ENCODE data around the gene KCNB1.

KCNB1 gene

DNA sequence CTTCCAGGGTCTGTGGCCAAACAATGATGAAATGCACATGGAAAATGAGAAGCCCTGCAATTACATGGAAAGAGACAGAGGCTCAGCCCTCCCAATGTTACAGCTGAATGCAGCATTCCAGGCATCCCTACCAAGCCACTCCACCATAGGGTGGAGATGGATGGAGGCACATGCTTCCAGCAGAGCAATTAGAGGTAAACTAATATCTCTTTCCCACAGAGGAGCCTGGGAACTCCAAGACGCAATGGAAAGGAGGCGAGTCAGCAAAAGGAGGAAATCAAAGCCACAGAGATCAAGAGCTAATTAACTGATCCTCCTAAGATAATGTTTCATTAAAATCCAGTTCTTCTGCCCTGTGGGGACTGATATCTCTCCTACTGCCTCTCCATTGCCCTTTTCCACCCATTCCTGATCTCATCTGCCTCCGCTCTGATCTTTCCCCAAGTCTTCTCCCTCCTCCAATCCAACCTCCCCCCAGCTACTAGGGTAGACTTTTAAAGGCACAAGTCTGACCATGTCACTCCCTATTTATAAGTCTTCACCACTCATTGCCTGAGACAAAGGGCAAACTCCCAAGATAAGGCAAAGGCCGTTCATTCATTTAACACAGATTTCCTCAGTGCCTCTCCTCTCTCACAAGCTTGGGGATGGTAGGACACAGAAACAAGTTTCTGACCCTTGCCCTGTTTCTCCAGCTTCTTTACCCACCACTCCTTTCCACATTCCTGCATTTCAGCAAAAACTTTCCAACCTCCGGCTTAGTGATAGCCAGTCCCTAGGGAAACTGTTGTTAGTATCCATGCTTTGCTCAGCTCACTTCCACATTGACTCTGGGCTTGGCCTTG lies 14.3 kb upstream of the KCNB1 start:
- DNase-seq, result no peak

DNA sequence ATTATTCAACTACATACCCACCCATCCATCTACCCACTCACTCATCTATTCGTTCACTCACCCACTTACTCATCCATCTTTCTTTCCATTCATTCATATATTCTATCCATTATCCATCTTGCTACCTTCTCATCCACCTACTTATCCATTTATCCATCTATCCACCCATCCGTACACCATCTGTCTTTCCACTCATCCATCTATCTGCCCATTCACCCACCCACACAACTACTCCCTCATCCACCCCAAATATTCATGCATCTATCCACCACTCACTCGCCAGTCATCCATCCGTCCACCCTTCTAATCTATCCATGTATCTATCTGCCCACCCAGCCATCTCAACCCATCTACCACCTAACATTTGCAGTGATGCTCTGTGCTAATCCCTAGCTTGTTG lies 13.6 kb upstream of the KCNB1 start:
- no peak for DNase-seq

DNA sequence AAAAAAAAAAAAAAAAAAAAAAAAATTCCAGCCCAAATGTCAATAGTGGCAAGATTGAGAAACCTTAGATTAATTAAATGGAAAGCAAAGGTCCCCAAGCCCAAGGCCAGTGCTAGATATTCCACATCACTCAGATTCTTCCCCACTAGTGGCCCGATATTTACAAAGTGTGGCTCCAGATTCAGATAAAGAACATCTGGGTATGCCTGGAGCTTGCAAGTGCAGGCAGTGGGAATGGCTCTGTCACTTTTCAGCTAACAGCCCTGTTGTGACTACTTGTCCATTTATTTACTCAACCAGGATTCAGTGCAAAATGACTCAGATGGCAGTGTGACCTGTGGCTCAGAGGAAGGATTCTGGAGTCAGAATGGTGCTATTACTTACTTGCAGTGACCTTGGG lies 8.2 kb upstream of the KCNB1 start:
- DNase-seq, result no peak

DNA sequence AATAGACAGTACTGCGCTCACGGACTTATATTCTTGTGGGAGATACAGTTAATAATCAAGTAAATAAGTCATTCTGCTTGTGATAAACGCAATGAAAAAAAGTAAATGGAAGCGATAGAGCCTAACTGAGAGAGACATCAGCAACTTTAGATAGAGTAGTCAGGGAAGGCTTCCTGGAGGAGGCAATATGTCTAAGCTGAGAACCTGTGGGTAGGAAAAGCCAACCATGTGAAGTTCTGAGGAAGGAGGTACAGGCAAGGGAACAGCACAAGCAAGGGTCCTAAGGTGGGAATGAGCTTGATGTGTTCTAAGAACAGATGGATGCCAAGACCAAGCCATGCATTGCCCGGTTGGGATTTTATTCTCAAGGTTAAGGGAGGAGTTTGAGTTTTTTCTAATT lies 7.2 kb upstream of the KCNB1 start:
- no peak for DNase-seq

DNA sequence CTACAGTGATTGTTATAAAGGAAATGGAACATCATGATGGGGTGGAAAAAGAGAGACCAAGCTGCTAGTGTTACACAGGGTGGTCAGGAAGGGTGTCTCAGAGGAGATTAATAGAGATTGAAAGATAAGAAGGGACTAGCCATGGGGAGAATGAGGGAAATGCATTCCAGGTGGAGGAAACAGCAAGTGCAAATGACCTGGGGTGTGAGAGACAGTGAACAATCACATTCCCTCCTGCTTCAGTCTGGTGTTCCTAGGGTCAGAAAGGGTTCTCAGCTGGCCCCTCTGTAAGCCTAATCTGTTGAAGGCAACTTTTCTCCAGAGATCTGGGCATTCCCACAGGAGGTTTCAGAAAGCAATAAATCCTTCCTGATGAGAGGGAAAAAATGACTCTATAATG lies 3.6 kb upstream of the KCNB1 start:
- no peak for DNase-seq

DNA sequence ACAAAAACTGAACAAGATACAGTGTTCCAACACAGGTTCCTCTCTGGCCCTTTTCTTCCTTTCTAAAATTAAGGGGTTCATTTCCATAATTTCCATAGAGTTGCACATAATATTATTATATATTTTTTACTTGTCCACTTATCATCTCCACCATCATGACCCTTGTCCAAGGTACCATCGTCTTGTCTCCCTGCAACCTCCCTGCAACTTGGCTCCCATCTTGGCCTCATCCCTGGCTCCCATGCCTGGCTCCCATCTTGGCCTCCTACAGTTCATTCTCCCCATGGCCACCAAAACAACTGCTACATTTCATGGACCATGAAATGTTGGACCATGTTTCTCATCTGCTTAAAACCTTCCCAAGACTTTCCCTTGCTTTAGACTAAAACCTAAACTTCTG lies 3.1 kb upstream of the KCNB1 start:
- no peak for DNase-seq

DNA sequence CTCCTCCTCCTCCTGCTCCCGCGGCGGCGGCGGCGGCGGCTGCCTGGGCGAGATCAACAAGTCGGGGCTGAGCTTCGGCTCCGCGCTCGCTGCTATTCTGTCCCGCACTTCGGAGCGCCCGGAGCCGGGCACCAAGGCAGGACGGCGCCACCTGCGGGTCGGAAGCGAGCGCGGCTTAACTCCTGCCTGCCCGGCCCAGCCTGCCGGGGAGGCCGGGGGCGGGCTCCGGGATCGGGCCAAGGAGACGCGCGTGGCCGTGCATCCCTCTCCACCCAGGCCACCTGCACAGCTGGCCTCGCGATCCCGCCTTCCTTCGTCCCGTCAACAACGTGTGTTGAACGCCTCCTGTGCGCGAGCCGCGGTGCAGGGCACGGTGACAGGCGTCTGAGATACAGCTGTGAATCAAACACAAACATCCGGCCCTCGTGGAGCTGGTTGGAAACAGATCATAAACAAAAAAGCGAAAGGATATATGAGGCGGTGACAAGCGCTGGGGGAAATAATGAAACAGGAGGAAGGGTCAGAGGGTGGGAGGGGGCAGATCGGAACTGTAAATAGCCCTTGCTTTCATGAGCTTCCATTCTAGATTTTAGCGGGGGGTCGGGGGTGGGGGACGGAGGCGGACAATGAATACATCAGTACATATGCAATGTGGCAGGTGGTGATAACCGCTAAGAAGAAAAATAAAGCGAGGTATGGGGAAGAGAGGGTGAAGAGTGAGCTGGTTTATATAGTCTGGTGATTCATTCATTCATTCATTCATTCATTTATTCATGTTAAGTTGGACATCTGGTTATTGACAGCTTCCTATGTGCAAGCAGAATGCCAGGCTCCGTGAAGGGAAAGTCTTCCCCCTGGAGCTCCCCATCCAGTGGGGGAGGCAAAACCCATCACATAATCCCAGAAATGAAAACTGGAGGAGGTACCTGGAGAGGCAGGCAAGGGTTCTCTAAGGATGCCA lies 2.0 kb upstream of the KCNB1 start:
- peak; percentile 71 for DNase-seq

DNA sequence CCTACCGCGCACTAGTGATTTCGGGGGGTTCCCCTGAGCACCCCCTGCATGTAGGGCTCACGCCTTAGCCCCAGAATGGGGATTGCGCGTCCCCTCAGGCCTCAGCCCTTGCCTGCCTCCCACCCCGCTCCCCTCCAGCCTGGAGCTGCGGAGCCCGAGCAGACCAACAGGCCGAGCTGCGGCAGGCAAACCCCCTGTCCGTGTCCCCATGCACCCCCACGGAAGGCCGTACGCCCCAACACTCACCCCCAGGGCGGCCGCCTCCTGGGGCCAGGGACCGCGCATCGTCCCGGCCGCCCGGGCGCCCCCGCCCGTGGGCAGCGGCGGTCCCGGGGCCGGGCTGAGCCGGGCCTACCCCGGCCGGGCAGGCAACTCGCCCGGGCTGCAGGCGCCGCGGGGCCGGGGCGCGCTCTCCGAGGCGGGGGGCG lies 1.2 kb upstream of the KCNB1 start:
- DNase-seq, result no peak

DNA sequence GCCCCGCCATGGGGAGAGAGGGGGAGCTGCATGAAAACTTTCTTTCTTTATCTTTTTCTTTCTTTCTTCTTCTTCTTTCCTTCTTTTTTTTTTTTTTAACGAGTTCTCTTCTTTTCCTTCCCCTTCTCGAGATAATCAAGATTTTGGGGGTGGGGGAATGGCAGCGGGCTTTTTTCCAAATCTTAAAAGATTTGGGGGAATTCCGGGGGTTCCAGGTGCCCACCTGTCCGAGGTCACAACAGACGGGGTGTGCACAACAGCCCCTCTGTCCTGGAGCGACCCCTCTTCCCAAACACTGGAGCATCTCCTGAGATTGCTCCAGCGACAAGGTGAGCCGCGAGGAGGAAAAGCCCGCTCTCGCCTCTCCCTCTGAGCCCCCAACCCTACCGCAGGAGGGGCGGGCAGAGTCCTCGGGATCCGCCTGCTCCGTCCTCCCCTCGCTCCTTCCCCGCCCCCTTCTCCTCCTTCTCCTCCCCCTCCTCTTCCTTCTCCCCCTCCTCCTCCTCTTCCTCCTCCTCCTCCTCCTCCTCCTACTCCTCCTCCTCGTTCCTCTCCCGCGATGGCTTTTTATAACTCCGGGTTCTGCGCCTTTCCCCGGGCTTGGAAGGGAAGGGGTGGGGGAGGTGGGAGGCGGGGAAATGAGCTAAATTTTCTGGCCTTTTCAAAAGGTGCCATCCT lies 689 bp upstream of the KCNB1 start:
- no peak for DNase-seq

DNA sequence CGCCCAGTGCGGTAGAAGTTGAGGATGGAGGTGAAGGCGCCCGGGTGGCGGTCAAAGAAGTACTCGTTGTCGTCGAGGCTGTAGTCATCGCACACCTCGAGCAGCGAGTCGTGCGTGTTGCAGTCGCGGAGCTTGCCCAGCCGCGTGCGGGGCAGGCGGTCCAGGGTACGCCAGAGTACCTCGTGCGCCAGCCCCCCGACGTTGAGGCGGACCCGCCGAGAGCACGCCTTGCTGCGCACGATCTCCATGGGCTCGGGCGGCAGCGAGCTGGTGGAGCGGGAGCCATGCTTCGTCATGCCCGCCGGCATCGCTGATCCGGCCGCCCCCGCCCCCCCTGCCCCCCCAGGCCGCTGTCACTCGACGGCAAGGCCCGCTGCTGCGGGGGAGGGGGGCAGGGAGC lies 295 bp downstream of the KCNB1 start:
- DNase-seq, result no peak

DNA sequence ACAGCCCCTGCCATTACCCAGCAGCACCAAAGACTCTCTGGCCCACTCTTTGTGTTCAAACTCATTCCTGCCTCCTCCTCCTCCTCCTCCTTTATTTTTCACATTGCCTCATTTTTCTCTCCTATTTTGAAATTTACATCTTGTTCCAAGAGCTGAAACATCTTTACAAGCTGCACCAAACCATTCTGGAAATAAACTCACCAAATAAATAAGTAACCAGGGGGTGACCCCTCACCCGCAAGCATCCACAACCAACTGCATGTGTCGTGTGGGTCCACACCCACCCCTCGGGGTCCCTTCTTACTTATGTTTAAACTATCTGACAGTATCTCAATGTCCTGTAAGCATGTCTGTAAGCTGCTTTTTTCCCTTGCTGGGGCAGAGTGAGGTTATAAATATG lies 1.4 kb downstream of the KCNB1 start:
- DNase-seq, result no peak

DNA sequence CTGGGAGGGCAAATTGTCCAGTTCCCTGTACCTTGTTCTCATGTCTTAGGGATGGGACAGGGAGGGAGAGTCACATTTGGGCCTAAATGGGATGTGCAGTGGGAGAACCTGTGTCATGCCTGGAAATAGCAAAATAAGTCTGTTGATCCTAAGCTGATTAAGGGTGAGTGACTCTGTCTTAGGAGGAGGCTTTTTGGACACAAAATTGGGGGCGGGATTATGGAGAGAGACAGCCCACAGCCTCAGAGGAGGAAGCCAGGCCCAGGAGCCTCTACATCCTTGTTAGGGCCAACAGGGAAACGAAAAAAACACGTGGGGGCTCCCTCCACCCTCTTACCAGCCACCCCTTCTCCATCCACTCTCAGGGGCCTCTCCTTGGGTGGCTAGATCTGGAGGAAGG lies 2.2 kb downstream of the KCNB1 start:
- DNase-seq, result no peak

DNA sequence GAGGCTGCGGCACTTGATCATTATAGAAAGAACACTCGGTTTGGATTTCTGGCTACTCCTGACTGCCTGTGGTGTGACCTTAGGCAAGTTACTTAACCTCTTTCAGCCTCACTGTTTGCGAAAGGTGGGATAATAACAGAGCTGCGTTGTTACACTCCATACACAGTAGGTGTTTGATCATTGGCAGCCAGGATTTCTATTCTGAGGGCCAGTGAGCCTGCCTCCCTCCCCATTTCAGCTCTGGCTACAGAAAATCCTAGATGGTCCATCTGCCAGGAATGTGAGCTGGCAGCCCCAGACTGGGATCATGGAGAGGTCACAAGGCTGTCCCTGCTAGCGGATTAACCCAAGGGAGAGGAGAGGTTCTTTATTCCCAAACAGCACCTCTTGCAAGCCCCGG lies 2.7 kb downstream of the KCNB1 start:
- DNase-seq, result no peak

DNA sequence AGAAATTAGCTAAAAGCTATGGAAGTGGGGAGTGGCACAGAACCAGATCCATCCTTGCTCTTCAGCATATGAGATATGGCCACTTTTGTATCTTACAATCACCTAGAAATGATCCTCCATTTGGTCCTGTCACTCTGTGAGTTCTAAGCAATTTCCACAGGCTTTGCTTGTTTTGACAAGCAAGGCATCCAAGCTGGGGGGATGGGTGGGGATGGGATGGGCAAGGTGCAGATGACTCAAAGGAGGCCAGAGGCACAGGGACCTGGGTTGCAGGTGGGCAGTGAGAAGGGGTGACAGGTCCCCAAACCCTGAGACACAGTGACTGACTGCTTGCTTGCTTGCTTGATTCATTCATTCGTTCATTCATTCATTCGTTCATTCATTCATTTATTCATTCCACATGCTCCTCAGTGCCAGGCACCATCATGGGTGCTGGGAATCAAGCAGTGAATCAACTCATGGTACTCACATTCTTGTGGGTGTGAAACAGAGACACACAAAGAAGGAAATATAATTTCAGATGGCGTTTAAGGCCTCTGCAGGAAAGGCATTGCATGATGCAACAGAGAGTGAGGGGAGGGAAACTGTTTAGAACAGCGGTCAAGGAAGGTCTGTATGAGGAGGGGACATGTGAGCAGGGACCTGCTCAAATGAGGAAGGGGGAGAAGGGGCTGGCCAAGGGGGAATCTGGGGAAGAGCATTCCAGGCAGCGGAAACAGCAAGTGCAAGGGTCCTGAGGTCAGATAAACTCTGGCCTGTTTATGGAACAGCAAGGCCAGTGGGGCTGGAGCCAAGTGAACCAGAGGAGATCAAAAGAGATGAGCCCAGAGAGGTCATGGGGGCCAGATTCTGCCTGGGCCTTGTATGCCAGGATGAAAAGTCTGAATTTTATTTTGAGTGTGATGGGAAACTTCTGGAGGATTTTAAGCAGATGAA lies 3.4 kb downstream of the KCNB1 start:
- DNase-seq, result no peak

DNA sequence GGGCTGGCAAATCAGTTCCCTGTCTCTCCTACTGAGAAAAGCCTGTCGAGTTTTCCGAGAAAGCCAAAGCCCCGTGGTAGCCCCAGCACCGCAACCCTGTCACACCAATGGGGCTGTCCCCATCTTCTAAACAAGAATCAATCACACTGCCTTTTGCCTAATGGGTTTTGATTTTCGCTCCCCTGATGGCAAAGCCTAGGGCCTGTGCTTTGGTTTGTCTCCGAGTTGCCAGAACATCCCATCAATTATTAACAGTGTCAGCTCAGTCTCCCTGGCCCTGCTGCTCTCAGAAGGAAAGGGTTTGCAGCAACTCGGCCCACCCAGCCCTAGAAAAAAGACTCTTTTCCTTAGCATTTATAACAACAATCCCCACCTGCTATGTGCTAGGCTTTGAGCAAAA lies 4.2 kb downstream of the KCNB1 start:
- no peak for DNase-seq

DNA sequence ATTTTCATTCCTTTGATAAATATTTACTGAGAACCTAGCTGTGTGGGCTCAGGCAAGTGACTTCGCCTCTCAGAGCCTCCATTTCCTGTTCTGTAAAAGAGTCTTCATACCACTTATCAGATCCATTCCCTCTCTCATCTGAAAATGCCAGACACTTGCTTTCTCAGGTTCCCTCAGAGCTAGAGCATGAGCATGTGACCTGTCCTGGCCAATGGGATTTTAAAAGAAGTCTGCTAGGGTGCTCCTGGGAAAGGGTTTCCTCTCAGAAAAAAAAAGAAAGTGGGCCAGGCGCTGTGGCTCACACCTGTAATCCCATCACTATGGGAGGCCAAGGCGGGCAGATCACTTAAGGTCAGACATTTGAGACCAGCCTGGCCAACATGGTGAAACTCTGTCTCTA lies 5.3 kb downstream of the KCNB1 start:
- peak; percentile 7 for DNase-seq

DNA sequence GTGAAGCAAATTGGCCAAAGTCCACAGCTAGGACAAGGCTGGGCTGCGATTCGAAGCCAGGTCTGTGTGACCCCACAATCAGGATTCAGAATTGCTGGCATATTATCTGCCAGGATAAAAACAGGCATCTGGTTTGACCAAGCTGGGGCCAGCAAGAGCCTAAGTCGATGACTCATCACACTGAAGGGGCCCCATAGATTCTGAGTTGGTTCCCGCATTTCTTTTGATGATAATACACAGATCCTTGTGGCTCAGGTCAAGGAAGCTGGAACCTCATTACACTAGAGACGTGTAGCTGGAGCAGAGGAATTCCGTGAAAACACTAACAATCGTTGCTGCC lies 6.5 kb downstream of the KCNB1 start:
- no peak for DNase-seq

DNA sequence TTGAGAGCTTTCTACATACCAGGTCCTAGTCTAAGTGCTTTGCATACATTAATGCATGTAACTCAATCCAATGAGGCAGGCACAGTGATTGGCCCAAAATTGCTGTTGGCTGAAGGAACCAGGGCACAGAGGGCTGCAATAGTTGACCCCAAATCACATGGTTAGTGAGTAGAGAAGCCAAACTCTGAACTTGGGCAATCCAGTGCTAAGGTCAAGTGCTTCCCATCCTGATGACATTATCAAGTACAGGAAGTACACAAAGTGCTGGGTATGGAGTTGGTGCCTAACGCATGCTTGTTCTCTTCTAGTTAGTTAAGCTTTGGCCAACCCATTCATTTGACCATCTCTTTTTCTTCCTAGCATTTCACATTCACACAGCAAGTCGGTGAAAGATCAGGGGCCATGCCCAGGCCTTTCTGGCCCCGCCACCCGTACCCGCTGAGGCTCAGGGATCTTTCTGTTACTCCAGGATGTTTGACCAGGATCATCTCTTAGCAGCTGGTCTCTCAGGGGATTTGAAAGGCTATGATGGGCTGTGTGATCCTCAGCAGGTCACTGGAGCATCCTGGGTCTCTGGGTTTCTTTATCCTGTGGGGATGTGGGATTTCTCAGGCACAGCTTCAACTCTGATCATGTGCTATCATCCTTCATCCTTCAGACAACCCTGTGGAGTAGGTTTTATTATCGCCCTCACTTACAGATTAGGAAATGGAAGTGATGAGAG lies 7.0 kb downstream of the KCNB1 start:
- no peak for DNase-seq

DNA sequence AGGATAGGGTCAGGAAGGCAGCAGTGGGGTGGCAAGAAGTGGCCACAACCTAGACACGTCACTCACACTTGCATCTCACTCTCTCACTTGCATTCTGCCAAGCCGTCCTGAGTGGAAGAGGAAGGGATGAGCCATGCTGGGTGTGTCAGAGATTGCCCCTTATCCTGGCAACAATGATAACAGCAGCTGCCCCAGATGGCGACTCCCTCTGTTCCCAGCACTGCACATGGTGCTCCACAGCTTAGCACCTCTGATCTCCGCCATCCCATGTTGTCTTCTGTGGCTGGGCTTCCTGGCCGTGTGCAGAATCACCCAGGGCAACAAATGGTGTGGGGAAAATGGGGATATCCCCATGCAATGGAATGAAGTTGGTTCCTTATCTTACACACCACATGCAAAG lies 11.1 kb downstream of the KCNB1 start:
- DNase-seq, result peak; percentile 22

DNA sequence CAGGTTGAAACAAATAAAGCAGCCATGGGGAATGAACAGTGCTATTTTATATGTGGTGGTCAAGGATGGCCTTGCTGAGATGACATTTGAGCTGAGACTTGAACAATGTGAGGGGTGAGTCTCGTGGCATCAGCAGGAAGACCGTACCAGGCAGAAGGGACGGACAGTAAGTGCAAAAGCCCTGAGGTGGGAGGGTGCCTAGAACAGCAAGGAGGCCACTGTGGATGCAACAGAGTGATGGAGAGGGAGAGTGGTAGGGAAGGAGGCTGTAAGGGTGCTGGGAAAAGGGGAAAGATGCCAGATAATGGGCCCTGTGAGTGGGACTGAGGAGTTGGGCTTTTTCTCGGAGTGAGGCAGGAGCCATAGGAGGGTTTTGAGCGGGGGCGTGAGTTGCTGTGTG lies 11.5 kb downstream of the KCNB1 start:
- no peak for DNase-seq

DNA sequence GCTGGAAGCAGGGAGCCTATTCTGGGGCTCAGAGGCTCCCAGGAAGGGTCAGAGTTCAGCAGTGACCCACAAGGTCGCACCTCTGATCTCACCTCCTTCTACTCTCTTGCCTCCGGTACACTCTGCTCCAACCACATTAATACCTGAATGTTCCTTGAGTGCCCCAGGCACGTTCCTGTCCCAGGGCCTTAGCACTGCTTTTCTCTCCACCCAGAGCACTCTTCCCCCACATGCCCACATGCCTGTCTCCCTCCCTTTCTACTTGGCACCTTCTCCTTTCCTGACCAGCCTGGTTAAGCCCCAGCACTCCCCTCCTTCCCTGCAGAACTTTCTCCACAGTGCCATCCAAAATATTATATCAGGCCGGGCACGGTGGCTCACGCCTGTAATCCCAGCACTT lies 13.4 kb downstream of the KCNB1 start:
- no peak for DNase-seq

DNA sequence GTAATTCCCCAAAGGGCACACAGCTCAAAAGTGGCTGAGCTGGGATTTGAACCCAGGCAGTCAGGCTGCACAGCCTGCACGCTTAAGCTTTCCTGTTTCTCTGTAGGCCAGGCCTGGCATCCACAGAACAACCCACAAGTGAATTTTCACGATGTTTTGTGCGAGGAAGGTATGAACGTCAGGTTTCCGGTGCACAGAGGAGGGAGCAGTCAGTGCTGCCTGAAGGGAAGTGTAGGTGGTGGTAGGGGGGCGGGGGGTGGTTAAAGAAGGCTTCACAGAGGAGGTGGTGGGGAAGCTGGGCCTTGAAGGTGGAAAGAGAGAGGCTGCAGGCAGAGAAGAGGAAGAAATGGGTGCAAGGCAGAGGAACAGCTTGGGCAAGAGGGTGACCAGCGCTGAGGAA lies 14.1 kb downstream of the KCNB1 start:
- no peak for DNase-seq
